HEK293 (cell line): ENCODE measurements around the gene PP2D1.
"Not testable (repeated sequence)": the region's sequence is repeated elsewhere in the genome, so short reads cannot be mapped to it uniquely, and the experiment has no call there.

Experiments used
- CTCF ChIA-PET: fragments of 350-600 bp; formaldehyde crosslinking; extraction: SDS; loops from one replicate; lab custom pipeline; 2021; ENCODE audit warnings: antibody characterized with exemption; lab: Yijun Ruan, JAX
- POLR2A ChIA-PET: fragments of 300-600 bp; formaldehyde crosslinking; extraction: SDS; loops from one replicate; lab custom pipeline; 2020; ENCODE audit warnings: antibody characterized with exemption, inconsistent platforms; lab: Yijun Ruan, JAX
- H3K27ac ChIP-seq: fragments of 200-500 bp; sonication (Bioruptor generic); 2 replicates; pipeline ENCODE4 v1.5.1; 2014; ENCODE audit warnings: low read depth, low read length, control low read depth, inconsistent platforms; ENCODE audit errors: extremely low read depth
- H3K36me3 ChIP-seq, 2 experiments: fragments of 200-500 bp in 1 of 2; sonication (Bioruptor generic) in 1 of 2; 1 replicate in 1 of 2; 2 replicates in 1 of 2; pipeline ENCODE4 v1.5.1; 2014 to 2017; ENCODE audit warnings: inconsistent platforms in 2 of 2, low read length in 2 of 2; ENCODE audit not compliant: control insufficient read depth in 2 of 2, insufficient read depth in 1 of 2
- H3K4me1 ChIP-seq: fragments of 200-500 bp; sonication (Bioruptor generic); 2 replicates; pipeline ENCODE4 v1.5.1; 2014; ENCODE audit warnings: mild to moderate bottlenecking, low read length, inconsistent platforms; ENCODE audit not compliant: control insufficient read depth, insufficient read depth
- H3K4me3 ChIP-seq: 2 replicates; pipeline ENCODE4 v1.5.1; 2011; ENCODE audit warnings: low read depth, mild to moderate bottlenecking, control low read depth, low read length, moderate library complexity
- H3K9me3 ChIP-seq: fragments of 200-500 bp; sonication (Bioruptor generic); 2 replicates; pipeline ENCODE4 v1.5.1; 2014; ENCODE audit warnings: low read depth, low read length, inconsistent platforms; ENCODE audit not compliant: control insufficient read depth, insufficient read depth
- FEZF1 ChIP-seq: fragments of 450-650 bp; formaldehyde crosslinking; IDR thresholded peaks from 2 replicates; pipeline ENCODE4 v1.5.1; 2016; ENCODE audit warnings: missing biosample characterization, missing genetic modification characterization
- GFI1B ChIP-seq: fragments of 450-650 bp; formaldehyde crosslinking; IDR thresholded peaks from 2 replicates; pipeline ENCODE4 v1.5.1; 2016; ENCODE audit warnings: missing biosample characterization, missing genetic modification characterization
- GLIS1 ChIP-seq: fragments of 450-650 bp; formaldehyde crosslinking; IDR thresholded peaks from 2 replicates; pipeline ENCODE4 v1.5.1; 2016; ENCODE audit warnings: missing biosample characterization, missing genetic modification characterization
- OSR2 ChIP-seq: fragments of 450-650 bp; formaldehyde crosslinking; IDR thresholded peaks from 2 replicates; pipeline ENCODE4 v1.5.1; 2016; ENCODE audit warnings: missing biosample characterization, missing genetic modification characterization
- ZBTB20 ChIP-seq: fragments of 450-650 bp; formaldehyde crosslinking; IDR thresholded peaks from 2 replicates; pipeline ENCODE4 v1.5.1; 2016; ENCODE audit warnings: missing biosample characterization, missing genetic modification characterization
- ZEB2 ChIP-seq: fragments of 450-650 bp; formaldehyde crosslinking; IDR thresholded peaks from 2 replicates; pipeline ENCODE4 v1.5.1; 2016; ENCODE audit warnings: missing biosample characterization, missing genetic modification characterization
- ZNF121 ChIP-seq: fragments of 450-650 bp; formaldehyde crosslinking; IDR thresholded peaks from 2 replicates; pipeline ENCODE4 v1.5.1; 2016; ENCODE audit warnings: missing biosample characterization, missing genetic modification characterization
- ZNF174 ChIP-seq: fragments of 450-650 bp; formaldehyde crosslinking; IDR thresholded peaks from 2 replicates; pipeline ENCODE4 v1.5.0; 2017; ENCODE audit warnings: missing biosample characterization, mild to moderate bottlenecking, missing genetic modification characterization
- ZNF2 ChIP-seq: fragments of 450-650 bp; formaldehyde crosslinking; IDR thresholded peaks from 2 replicates; pipeline ENCODE4 v1.5.1; 2016; ENCODE audit warnings: missing biosample characterization, missing genetic modification characterization
- ZNF266 ChIP-seq: fragments of 450-650 bp; formaldehyde crosslinking; IDR thresholded peaks from 2 replicates; pipeline ENCODE4 v1.5.1; 2016; ENCODE audit warnings: missing biosample characterization, missing genetic modification characterization, low read depth
- ZNF274 ChIP-seq, 2 experiments: fragments of 200-500 bp in 1 of 2; fragments of 450-650 bp in 1 of 2; sonication (Bioruptor generic) in 1 of 2; formaldehyde crosslinking in 1 of 2; IDR thresholded peaks; 2 replicates each; pipeline versions ENCODE4 v1.5.1 to v1.6.1; 2014 to 2016; ENCODE audit warnings: borderline replicate concordance in 1 of 2, inconsistent platforms in 1 of 2, low read length in 1 of 2, missing biosample characterization in 1 of 2, missing genetic modification characterization in 1 of 2
- ZNF366 ChIP-seq: fragments of 450-650 bp; formaldehyde crosslinking; conservative IDR thresholded peaks from 2 replicates; pipeline ENCODE4 v1.5.1; 2016; ENCODE audit warnings: missing biosample characterization, missing genetic modification characterization
- ZNF558 ChIP-seq: fragments of 450-650 bp; formaldehyde crosslinking; IDR thresholded peaks from 2 replicates; pipeline ENCODE4 v1.5.1; 2016; ENCODE audit warnings: missing biosample characterization, missing genetic modification characterization
- ZNF664 ChIP-seq: fragments of 450-650 bp; formaldehyde crosslinking; IDR thresholded peaks from 2 replicates; pipeline ENCODE4 v1.5.1; 2016; ENCODE audit warnings: missing biosample characterization, missing genetic modification characterization
- ZNF747 ChIP-seq: fragments of 450-650 bp; formaldehyde crosslinking; IDR thresholded peaks from 2 replicates; pipeline ENCODE4 v1.5.1; 2016; ENCODE audit warnings: missing biosample characterization, missing genetic modification characterization
- ZSCAN30 ChIP-seq: fragments of 450-650 bp; IDR thresholded peaks from 2 replicates; pipeline ENCODE4 v1.5.1; 2018; ENCODE audit warnings: missing biosample characterization, mild to moderate bottlenecking, missing genetic modification characterization, moderate library complexity
- TF ChIP-seq, protein P1 (sequence below): fragments of 450-650 bp; IDR thresholded peaks from 2 replicates; pipeline ENCODE4 v1.5.1; 2018; ENCODE audit warnings: missing biosample characterization, mild to moderate bottlenecking, missing genetic modification characterization
- TF ChIP-seq, protein P2 (sequence below): fragments of 450-650 bp; formaldehyde crosslinking; IDR thresholded peaks from 2 replicates; pipeline ENCODE4 v1.5.0; 2017; ENCODE audit warnings: missing biosample characterization, missing genetic modification characterization, borderline replicate concordance
- TF ChIP-seq, protein P3 (sequence below): fragments of 450-650 bp; formaldehyde crosslinking; IDR thresholded peaks from 2 replicates; pipeline ENCODE4 v1.5.1; 2016; ENCODE audit warnings: missing biosample characterization, missing genetic modification characterization
- TF ChIP-seq, protein P4 (sequence below): fragments of 450-650 bp; formaldehyde crosslinking; IDR thresholded peaks from 2 replicates; pipeline ENCODE4 v1.5.1; 2016; ENCODE audit warnings: missing biosample characterization, missing genetic modification characterization

PP2D1 gene

DNA sequence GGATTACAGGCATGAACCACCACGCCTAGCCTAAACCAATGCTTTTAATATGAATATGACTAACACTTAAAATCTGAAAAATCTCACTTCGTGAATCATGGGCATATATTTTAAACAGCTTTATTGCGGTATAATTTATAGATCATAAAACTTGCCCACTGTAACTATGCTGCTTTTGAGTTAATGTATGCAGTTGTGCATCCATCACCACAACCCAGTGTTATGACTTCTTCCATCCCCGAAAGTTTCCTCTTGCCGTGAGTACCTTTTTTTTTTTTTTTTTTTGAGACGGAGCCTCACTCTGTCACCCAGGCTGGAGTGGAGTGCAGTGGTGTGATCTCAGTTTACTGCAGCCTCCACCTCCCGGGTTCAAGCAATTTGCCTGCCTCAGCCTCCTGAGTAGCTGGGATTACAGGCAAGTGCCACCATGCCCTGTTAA lies 35.3 kb upstream of the PP2D1 start (continued):
- TF ChIP-seq, protein P1, sequence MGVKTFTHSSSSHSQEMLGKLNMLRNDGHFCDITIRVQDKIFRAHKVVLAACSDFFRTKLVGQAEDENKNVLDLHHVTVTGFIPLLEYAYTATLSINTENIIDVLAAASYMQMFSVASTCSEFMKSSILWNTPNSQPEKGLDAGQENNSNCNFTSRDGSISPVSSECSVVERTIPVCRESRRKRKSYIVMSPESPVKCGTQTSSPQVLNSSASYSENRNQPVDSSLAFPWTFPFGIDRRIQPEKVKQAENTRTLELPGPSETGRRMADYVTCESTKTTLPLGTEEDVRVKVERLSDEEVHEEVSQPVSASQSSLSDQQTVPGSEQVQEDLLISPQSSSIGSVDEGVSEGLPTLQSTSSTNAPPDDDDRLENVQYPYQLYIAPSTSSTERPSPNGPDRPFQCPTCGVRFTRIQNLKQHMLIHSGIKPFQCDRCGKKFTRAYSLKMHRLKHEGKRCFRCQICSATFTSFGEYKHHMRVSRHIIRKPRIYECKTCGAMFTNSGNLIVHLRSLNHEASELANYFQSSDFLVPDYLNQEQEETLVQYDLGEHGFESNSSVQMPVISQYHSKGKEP (tag by site-specific recombination), result no peak
- TF ChIP-seq ZBTB20 (tag by site-specific recombination), result peak; percentile 56
- no peak for TF ChIP-seq ZNF558 (tag by site-specific recombination)
- peak; percentile 18; the same call in 1 of the 2 replicates for TF ChIP-seq FEZF1 (tag by site-specific recombination)
- TF ChIP-seq ZSCAN30 (tag by site-specific recombination), result 0 out of 2 replicates have a peak, but pooled peaks have one; percentile 20
- TF ChIP-seq ZEB2 (tag by site-specific recombination), result peak; percentile 54; the same call in 1 of the 2 replicates
- TF ChIP-seq, protein P2, sequence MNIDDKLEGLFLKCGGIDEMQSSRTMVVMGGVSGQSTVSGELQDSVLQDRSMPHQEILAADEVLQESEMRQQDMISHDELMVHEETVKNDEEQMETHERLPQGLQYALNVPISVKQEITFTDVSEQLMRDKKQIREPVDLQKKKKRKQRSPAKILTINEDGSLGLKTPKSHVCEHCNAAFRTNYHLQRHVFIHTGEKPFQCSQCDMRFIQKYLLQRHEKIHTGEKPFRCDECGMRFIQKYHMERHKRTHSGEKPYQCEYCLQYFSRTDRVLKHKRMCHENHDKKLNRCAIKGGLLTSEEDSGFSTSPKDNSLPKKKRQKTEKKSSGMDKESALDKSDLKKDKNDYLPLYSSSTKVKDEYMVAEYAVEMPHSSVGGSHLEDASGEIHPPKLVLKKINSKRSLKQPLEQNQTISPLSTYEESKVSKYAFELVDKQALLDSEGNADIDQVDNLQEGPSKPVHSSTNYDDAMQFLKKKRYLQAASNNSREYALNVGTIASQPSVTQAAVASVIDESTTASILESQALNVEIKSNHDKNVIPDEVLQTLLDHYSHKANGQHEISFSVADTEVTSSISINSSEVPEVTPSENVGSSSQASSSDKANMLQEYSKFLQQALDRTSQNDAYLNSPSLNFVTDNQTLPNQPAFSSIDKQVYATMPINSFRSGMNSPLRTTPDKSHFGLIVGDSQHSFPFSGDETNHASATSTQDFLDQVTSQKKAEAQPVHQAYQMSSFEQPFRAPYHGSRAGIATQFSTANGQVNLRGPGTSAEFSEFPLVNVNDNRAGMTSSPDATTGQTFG, result no peak
- TF ChIP-seq ZNF747 (tag by site-specific recombination), result no peak
- TF ChIP-seq ZNF121 (tag by site-specific recombination), result no peak
- TF ChIP-seq ZNF2, result peak; percentile 44; the same call in 1 of the 2 replicates
- no peak for TF ChIP-seq ZNF274 (IDR thresholded peaks at IDR 0.05; ENCODE audit: low read length)
- TF ChIP-seq ZNF274 (tag by site-specific recombination; IDR thresholded peaks at IDR 0.05; ENCODE audit: borderline replicate concordance), result no peak
- TF ChIP-seq GFI1B (tag by site-specific recombination), result peak; percentile 51; the same call in 1 of the 2 replicates
- no peak for TF ChIP-seq ZNF174 (tag by site-specific recombination)
- TF ChIP-seq, all 188 proteins: peak for 15

DNA sequence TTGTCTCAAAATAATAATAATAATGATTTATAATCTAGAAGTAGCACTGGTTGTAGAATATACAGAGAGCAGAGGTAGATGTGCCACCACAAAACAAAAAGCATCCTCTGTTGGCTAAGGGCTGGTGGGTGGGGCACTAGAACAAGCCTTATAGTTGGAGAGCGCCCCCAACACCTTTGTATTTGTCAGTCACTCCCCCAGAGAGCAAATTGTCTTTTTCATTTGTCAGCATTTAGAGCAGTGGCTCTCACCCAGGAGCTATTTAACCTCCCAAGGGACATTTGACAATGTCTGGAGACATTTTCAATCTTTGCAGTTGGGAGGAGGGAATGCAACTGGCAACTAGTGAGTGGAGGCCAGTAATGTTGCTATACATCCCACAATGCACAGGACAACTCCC lies 34.5 kb upstream of the PP2D1 start:
- no peak overlapping the region for H3K4me3 ChIP-seq
- peaks cover 22% of the 10 kb centered on the region for H3K4me1 ChIP-seq
- TF ChIP-seq OSR2 (tag by site-specific recombination) (peak; percentile 46; the same call in 1 of the 2 replicates), GLIS1 (tag by site-specific recombination) (peak; percentile 36; the same call in 1 of the 2 replicates)
- TF ChIP-seq, protein P3, sequence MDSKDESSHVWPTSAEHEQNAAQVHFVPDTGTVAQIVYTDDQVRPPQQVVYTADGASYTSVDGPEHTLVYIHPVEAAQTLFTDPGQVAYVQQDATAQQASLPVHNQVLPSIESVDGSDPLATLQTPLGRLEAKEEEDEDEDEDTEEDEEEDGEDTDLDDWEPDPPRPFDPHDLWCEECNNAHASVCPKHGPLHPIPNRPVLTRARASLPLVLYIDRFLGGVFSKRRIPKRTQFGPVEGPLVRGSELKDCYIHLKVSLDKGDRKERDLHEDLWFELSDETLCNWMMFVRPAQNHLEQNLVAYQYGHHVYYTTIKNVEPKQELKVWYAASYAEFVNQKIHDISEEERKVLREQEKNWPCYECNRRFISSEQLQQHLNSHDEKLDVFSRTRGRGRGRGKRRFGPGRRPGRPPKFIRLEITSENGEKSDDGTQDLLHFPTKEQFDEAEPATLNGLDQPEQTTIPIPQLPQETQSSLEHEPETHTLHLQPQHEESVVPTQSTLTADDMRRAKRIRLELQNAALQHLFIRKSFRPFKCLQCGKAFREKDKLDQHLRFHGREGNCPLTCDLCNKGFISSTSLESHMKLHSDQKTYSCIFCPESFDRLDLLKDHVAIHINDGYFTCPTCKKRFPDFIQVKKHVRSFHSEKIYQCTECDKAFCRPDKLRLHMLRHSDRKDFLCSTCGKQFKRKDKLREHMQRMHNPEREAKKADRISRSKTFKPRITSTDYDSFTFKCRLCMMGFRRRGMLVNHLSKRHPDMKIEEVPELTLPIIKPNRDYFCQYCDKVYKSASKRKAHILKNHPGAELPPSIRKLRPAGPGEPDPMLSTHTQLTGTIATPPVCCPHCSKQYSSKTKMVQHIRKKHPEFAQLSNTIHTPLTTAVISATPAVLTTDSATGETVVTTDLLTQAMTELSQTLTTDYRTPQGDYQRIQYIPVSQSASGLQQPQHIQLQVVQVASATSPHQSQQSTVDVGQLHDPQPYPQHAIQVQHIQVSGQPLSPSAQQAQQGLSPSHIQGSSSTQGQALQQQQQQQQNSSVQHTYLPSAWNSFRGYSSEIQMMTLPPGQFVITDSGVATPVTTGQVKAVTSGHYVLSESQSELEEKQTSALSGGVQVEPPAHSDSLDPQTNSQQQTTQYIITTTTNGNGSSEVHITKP, result no peak

DNA sequence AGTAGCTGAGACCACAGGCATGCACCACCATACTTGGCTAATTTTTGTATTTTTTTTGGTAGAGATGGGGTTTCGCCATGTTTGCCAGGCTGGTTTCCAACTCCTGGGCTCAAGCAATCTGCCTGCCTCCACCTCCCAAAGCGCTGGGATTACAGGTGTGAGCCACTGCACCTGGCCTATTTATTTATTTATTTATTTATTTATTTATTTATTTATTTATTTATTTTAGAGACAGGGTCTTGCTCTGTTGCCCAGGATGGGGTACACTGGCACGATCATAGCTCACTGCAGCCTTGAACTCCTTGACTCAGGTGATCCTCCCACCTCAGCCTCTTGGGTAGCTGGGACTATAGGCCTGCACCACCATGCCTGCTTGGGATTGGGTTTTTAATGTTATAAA lies 33.1 kb upstream of the PP2D1 start:
- POLR2A ChIA-PET, CTCF ChIA-PET, H3K9me3 ChIP-seq, H3K36me3 ChIP-seq, H3K4me3 ChIP-seq, H3K27ac ChIP-seq: not testable (repeated sequence)
- peaks cover 22% of the 10 kb centered on the region for H3K4me1 ChIP-seq
- TF ChIP-seq ZNF366 (tag by site-specific recombination), result 0 out of 2 replicates have a peak, but pooled peaks have one; percentile 19
- TF ChIP-seq ZNF664, result 0 out of 2 replicates have a peak, but pooled peaks have one; percentile 19
- TF ChIP-seq, protein P4, sequence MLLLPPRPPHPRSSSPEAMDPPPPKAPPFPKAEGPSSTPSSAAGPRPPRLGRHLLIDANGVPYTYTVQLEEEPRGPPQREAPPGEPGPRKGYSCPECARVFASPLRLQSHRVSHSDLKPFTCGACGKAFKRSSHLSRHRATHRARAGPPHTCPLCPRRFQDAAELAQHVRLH (tag by site-specific recombination), result peak; percentile 53; the same call in 1 of the 2 replicates
- 0 out of 2 replicates have a peak, but pooled peaks have one; percentile 20 for TF ChIP-seq ZNF266 (tag by site-specific recombination)

More for the DNA sequence above, 34.5 kb upstream of the PP2D1 start:
- CTCF ChIA-PET, result interaction anchor here (1.0 kb wide), 1 partner anchor 10 kb away, joined by 3 read pairs; no protein-coding TSS in a partner anchor
- Histone ChIP-seq H3K27ac (no peak overlapping the region), H3K9me3 (no peaks in the 10 kb centered on the region), H3K36me3 (no peaks in the 10 kb centered on the region)
- POLR2A ChIA-PET, result no interaction called here
